HL-60 (cell line): ENCODE results near the gene SPTBN1.

Experiments
- DNase-seq, 2 experiments: peaks; one replicate each; pipeline ENCODE4 v3.0.0-alpha.2; 2010 to 2020; ENCODE audit warnings: low read depth in 1 of 2, low spot score in 1 of 2
- H3K27ac ChIP-seq: fragments of 250-450 bp; sonication (Bioruptor Pico); replicated peaks from 2 replicates; pipeline ENCODE4 v1.5.1; 2020; ENCODE audit warnings: mild to moderate bottlenecking, moderate library complexity
- H3K27me3 ChIP-seq: fragments of 250-450 bp; sonication (Bioruptor Pico); 2 replicates; pipeline ENCODE4 v1.5.1; 2021; ENCODE audit warnings: mild to moderate bottlenecking, moderate library complexity; ENCODE audit not compliant: insufficient read depth, poor library complexity, severe bottlenecking
- H3K4me3 ChIP-seq: replicated peaks from 2 replicates; pipeline ENCODE4 v1.5.1; 2011; ENCODE audit warnings: mild to moderate bottlenecking, control low read depth, low read length; ENCODE audit not compliant: insufficient read depth
- CTCF ChIP-seq: IDR thresholded peaks from one replicate; pipeline ENCODE4 v1.5.1; 2011; ENCODE audit warnings: low read length, control low read depth, inconsistent platforms; ENCODE audit not compliant: insufficient read depth
- GABPA ChIP-seq: IDR thresholded peaks from 2 replicates; pipeline ENCODE4 v1.6.1; 2012; ENCODE audit warnings: low read depth
- POLR2AphosphoS5 ChIP-seq: IDR thresholded peaks from 2 replicates; pipeline ENCODE4 v1.6.1; 2012; ENCODE audit warnings: low read depth
- SPI1 ChIP-seq: IDR thresholded peaks from 2 replicates; pipeline ENCODE4 v1.6.1; 2012; ENCODE audit warnings: low read depth, mild to moderate bottlenecking, borderline replicate concordance
- TF ChIP-seq, protein P1 (sequence below): IDR thresholded peaks from 2 replicates; pipeline ENCODE4 v1.6.1; 2012; ENCODE audit warnings: low read depth; ENCODE audit not compliant: insufficient replicate concordance

SPTBN1 gene

GRCh38 chr2:54678719-54679118, 222.6 kb downstream of the SPTBN1 start:
- Histone ChIP-seq H3K27me3 (no peaks in the 10 kb centered on the region), H3K27ac (no peak overlapping the region), H3K4me3 (no peak overlapping the region)
- DNase-seq: no peak
- TF ChIP-seq POLR2AphosphoS5: no peak
- TF ChIP-seq CTCF: no peak
- TF ChIP-seq GABPA: no peak
- TF ChIP-seq, protein P1, sequence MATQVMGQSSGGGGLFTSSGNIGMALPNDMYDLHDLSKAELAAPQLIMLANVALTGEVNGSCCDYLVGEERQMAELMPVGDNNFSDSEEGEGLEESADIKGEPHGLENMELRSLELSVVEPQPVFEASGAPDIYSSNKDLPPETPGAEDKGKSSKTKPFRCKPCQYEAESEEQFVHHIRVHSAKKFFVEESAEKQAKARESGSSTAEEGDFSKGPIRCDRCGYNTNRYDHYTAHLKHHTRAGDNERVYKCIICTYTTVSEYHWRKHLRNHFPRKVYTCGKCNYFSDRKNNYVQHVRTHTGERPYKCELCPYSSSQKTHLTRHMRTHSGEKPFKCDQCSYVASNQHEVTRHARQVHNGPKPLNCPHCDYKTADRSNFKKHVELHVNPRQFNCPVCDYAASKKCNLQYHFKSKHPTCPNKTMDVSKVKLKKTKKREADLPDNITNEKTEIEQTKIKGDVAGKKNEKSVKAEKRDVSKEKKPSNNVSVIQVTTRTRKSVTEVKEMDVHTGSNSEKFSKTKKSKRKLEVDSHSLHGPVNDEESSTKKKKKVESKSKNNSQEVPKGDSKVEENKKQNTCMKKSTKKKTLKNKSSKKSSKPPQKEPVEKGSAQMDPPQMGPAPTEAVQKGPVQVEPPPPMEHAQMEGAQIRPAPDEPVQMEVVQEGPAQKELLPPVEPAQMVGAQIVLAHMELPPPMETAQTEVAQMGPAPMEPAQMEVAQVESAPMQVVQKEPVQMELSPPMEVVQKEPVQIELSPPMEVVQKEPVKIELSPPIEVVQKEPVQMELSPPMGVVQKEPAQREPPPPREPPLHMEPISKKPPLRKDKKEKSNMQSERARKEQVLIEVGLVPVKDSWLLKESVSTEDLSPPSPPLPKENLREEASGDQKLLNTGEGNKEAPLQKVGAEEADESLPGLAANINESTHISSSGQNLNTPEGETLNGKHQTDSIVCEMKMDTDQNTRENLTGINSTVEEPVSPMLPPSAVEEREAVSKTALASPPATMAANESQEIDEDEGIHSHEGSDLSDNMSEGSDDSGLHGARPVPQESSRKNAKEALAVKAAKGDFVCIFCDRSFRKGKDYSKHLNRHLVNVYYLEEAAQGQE: no peak
- no peak for TF ChIP-seq SPI1

GRCh38 chr2:54680397-54681041, 224.4 kb downstream of the SPTBN1 start:
- no peak for DNase-seq
- TF ChIP-seq GABPA (no peak), SPI1 (no peak), POLR2AphosphoS5 (no peak), CTCF (no peak)
- TF ChIP-seq, protein P1: no peak
- no peak overlapping the region for H3K27ac ChIP-seq

DNA sequence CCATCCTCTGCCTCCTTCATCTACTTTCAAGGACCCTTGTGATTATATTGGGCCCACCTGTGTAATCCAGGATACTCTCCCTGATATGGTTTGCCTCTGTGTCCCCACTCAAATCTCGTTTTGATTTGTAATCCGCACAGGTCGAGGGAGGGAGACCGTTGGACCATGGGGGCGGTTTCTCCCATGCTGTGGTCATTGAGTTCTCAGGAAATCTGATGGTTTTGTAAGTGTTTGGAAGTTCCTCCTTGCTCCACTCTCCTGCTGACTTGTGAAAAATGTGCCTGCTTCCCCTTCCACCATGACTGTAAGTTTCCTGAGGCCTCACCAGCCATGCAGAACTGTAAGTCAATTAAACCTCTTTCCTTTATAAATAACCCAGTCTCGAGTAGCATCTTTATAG, 225.3 kb downstream of the SPTBN1 start:
- no peak for TF ChIP-seq CTCF
- TF ChIP-seq SPI1: no peak
- no peak for TF ChIP-seq GABPA
- TF ChIP-seq, protein P1: no peak
- TF ChIP-seq POLR2AphosphoS5: no peak
- Histone ChIP-seq H3K27me3 (no peaks in the 10 kb centered on the region), H3K27ac (no peak overlapping the region)

More at GRCh38 chr2:54680397-54681041, 224.4 kb downstream of the SPTBN1 start:
- Histone ChIP-seq H3K27me3 (no peaks in the 10 kb centered on the region), H3K4me3 (no peak overlapping the region)

More for the DNA sequence above, 225.3 kb downstream of the SPTBN1 start:
- H3K4me3 ChIP-seq: no peak overlapping the region
- peak in 1 of 2 experiments; percentile 40 for DNase-seq
